ENCODE data around the gene ACTG1.

The ACTG1 gene

DNA sequence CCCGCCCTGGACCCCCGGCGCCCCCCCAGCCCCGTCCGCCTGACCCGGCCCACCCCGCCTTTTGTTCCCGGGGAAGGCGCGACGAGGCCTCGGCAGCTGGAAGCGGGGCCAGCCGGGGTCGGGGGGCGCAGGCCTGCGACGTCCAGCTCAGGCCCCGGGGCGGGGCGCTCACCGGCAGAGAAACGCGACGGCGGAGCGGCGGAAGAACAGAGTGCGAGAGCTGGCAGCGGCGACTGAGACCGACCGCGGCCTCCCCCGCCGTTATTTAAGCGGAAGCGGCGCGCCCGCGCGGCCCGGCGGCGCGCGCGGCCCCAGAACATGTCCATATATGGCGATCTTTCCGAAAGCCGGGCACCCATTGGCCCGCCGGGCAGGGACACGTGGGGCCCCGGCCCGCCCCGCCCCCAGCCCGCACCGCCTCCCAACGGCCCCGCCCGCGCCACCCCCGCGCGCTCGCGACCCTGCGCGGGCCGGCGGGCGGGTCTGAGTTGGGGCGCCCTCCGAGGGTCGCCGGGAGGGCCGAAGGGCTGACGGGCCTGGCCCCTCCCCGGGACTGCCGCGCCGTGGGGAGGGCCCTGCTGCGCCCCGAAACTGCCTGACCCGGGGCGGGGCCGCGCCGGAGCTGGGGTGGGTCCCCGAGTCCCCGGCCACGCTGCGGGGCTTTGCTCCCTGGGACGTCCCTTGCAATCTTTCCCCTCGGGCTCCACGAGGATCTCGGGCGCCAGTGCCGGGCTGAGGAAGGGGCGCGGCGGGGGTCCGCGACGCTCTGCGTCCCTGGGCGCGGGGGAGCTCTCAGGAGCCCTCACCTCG is at the start of gene ACTG1:
ACTG1 (minus strand) TSS at position 238 of the 810 bp plus-strand sequence. CDS start 445 bp downstream, outside the sequence.
- DNase-seq (ENCODE audit: low read depth, low spot score), result peak; percentile 89

GRCh38 chr17:81561494-81561885 is 48.9 kb upstream of the ACTG1 start:
- DNase-seq (ENCODE audit: low read depth, low spot score), result no peak

GRCh38 chr17:81558941-81559806 is 46.6 kb upstream of the ACTG1 start:
- no peak for DNase-seq (ENCODE audit: low read depth, low spot score)

DNA sequence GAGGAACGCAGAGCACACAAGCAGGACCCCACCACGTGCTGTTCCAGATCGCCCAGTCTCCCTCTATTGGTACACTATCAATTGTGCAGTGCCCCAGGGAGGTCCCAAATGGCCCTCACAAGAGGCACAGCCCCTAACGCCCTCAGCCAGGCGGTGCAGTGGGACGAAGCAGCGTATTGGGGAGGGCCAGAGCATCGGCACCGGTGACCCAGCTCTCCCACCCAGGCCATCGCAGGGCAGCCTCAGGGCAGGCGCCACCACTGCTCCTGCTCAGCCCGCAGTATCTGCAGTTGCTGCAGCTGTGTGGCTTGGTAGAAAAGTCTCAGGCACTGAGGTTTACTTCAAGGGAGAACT is 45.5 kb upstream of the ACTG1 start:
- DNase-seq (ENCODE audit: low read depth, low spot score), result no peak

DNA sequence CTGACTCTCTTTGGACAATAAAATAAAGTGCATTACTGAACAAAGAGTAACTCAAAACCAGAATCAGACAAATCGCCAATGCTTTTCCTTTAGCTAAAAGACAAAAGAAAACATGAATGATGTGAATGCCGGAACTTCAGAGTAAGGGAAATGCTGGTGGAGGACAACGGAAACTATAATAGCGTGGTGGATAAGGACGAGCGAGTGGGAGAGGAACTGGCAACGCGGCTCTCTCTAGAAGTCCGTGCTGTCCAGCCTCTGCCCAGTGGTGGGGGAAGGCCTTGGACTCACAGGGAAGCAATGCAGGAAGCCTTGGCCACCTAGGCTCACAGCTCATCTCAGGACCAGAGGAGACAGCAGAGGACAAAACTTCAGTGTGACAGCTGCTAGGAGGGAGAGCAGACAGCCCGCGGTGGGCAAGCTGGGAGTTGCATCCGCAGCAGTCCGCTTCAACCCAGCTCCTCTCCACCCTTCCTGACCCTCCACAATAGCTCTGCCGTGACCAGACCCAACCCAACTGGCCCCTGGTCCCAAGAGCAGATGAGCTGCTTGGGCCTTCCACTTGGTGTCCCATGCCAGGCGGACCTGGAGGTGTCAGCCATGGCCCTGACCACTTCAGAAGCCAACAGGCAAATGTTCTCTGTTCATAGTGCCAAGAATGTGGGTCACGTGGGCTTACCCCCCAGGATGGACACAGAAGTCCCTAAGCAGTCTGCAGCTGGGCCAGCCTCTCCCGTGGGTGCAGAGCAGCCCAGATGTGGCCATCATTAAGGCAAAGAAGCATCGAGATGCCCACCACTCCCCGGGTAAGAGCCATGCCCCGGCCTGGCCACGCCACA is 44.9 kb upstream of the ACTG1 start:
- DNase-seq (ENCODE audit: low read depth, low spot score), result no peak

GRCh38 chr17:81556863-81557262 is 44.3 kb upstream of the ACTG1 start:
- DNase-seq (ENCODE audit: low read depth, low spot score), result no peak

DNA sequence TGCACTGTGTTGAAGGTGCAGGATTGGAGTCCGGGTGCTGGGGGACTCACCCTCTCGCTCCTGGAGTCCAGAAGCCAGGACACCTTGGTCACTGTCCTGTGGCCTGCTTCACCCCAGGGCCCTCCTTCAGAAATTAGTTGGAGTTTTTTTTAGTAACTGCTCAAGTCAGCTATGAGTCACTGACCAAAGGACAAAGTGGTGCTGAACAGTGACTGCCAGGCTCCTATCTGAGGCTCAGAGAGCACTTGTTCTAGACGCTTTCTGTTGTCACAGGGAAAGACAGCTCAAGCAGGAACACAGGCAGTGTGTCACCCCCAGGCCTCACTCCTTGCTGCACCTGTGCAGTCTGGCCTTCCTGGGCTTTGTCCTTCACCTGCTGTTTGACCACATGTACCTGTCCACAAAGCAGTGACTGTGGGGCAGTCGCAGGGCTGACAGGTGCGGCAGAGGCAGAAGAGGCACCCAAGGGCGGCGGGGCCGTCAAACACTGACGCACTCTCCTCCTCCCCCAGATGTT is 43.6 kb upstream of the ACTG1 start:
- no peak for DNase-seq (ENCODE audit: low read depth, low spot score)

DNA sequence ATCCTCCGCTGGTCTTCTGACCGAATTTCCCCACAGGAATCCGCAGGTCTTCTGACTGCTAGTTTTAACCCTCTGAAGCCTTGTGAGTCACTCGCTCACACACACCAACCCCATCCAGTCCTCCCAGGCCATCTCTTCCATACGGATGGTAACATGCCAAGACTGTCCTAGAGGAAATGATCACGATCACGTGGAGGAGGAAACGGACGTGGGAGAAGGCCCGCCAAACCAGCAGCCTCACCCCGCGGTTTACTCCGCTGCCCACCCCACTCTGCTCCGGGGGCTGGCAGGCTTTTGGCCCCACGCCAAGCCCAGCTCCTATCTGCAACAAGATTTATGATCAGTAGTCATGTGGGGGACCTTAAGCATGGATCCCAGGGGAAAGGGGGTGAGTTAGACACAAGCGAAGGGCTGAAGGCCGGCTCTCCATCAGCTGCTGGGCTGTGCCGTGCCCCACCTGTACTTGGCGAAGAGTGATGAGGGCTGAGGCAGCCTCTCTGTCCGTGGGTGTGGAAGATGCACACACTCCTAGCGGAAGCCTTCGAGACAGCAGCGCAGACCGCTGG is 41.1 kb upstream of the ACTG1 start:
- no peak for DNase-seq (ENCODE audit: low read depth, low spot score)

GRCh38 chr17:81553018-81553615 is 40.5 kb upstream of the ACTG1 start:
- no peak for DNase-seq (ENCODE audit: low read depth, low spot score)

GRCh38 chr17:81552244-81553017 is 39.8 kb upstream of the ACTG1 start, which contains the start of gene FAAP100:
Gene FAAP100 (minus strand): TSS chr17:81552353. CDS start chr17:81552330, 23 bp downstream.
- DNase-seq (ENCODE audit: low read depth, low spot score), result no peak

GRCh38 chr17:81551458-81552243 is 39.1 kb upstream of the ACTG1 start:
- no peak for DNase-seq (ENCODE audit: low read depth, low spot score)

GRCh38 chr17:81550830-81551457 is 38.3 kb upstream of the ACTG1 start:
- DNase-seq (ENCODE audit: low read depth, low spot score), result no peak

DNA sequence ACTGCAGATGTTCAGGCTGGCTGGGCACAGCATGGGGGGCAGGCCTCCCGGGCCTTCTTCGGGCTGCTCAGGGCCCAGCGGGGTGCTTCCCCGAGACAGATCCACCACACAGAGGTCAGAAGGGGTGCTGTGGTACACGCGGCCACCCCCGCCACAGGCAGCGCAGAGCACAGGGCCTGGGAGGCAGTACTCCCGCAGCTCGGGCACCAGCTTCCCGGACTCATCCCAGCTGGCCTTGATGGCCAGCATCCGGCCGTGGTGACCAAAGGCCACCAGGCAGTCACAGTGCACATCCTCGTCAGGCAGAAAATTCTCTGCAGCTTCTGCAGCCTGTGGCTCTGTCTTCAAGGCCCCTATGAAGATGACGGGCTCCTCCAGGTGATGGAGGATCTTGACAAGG is 37.7 kb upstream of the ACTG1 start:
- no peak for DNase-seq (ENCODE audit: low read depth, low spot score)

- no peak for DNase-seq (ENCODE audit: low read depth, low spot score)
These were observed 37.2 kb upstream of the ACTG1 start for GRCh38 chr17:81549826-81550225.

DNA sequence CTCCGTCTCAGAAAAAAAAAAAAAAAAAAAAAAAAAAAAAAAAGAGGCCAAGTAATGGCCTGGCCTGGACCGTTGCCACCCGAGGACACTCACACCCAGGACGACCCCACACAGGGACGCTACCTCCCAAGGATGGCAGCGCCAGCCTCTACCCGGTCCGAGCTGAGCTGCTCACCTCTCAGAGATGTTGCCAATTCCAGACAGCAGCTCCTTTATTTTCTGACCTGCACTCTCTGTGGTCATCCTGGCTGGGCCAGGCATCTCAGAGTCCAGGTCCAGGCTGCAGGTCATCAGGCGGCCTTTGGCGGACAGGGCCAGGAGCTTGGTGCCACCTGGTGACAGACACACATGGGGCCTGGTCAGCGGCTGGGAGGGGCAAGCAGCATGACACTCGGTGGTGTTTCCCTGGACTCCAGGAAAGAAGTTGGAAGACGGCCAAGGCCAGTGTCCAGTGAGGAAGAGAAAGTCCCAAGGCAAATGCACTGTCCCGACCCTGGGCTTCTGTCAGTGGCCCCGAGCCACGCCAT is 36.5 kb upstream of the ACTG1 start:
- DNase-seq (ENCODE audit: low read depth, low spot score), result no peak

- no peak for DNase-seq (ENCODE audit: low read depth, low spot score)
These were observed 35.0 kb upstream of the ACTG1 start for GRCh38 chr17:81547614-81547982.

GRCh38 chr17:81546906-81547613 is 34.5 kb upstream of the ACTG1 start:
- DNase-seq (ENCODE audit: low read depth, low spot score), result no peak

Data from smooth muscle cell of the brain vasculature (primary cell).